Natural killer cell (primary cell): Measurements from ENCODE around the gene PDPN. TPM values are rescaled to one million over a fixed set of nuclear protein-coding genes. Genes with fewer than 3 reads are reported as not detected.

ENCODE experiments used
- ATAC-seq, 3 donors: fragments of 150-1000 bp in 2 of 3; fragments of 200-7000 bp in 1 of 3; cut with Tn5 transposase; 1 replicate in 1 of 3; 2 replicates in 2 of 3; pipeline ENCODE4 v1.10.0; 2021; ENCODE audit warnings: mild to moderate bottlenecking in 2 of 3, moderate library complexity in 2 of 3
- DNase-seq, 2 donors: peaks; one replicate each; pipeline versions ENCODE4 v3.0.0 to v3.0.0-alpha.2; 2013 to 2021; ENCODE audit warnings: mixed read lengths in 1 of 2
- H3K27ac ChIP-seq: one replicate; pipeline ENCODE4 v1.5.1; 2013; ENCODE audit warnings: mild to moderate bottlenecking, low read length
- H3K27me3 ChIP-seq: one replicate; pipeline ENCODE4 v1.6.1; 2013; ENCODE audit warnings: low read length; ENCODE audit not compliant: control insufficient read depth, insufficient read depth
- H3K36me3 ChIP-seq: one replicate; pipeline ENCODE4 v1.6.1; 2013; ENCODE audit warnings: low read length; ENCODE audit not compliant: control insufficient read depth, insufficient read depth
- H3K4me1 ChIP-seq: one replicate; pipeline ENCODE4 v1.6.1; 2013; ENCODE audit warnings: low read length; ENCODE audit not compliant: control insufficient read depth, insufficient read depth
- H3K4me3 ChIP-seq: one replicate; pipeline ENCODE4 v1.5.1; 2013; ENCODE audit warnings: low read length
- H3K9me3 ChIP-seq: one replicate; pipeline ENCODE4 v1.6.1; 2013; ENCODE audit warnings: low read length; ENCODE audit not compliant: control insufficient read depth, insufficient read depth
- H3K27ac Mint-ChIP-seq, 2 donors: one replicate each; pipeline ENCODE4 v1.8.0; 2022; ENCODE audit warnings: mild to moderate bottlenecking in 2 of 2, mixed read lengths in 2 of 2, moderate library complexity in 1 of 2
- H3K27me3 Mint-ChIP-seq, 2 donors: one replicate each; pipeline ENCODE4 v1.8.0; 2022; ENCODE audit warnings: low read depth in 2 of 2, mixed read lengths in 2 of 2
- H3K36me3 Mint-ChIP-seq: one replicate; pipeline ENCODE4 v1.8.0; 2022; ENCODE audit warnings: mixed read lengths
- H3K4me1 Mint-ChIP-seq, 2 donors: one replicate each; pipeline ENCODE4 v1.8.0; 2022; ENCODE audit warnings: mixed read lengths in 2 of 2
- H3K4me3 Mint-ChIP-seq: one replicate; pipeline ENCODE4 v1.8.0; 2022; ENCODE audit warnings: mild to moderate bottlenecking, moderate library complexity, mixed read lengths
- H3K9me3 Mint-ChIP-seq, 2 donors: one replicate each; pipeline ENCODE4 v1.8.0; 2022; ENCODE audit warnings: mixed read lengths in 2 of 2
- WGBS: methylation state at CpG from one replicate; pipeline ENCODE4 v1.1.7; 2013; ENCODE audit warnings: missing lambda C conversion rate; ENCODE audit not compliant: insufficient coverage; 5-methylcytosine and 5-hydroxymethylcytosine counted together
- intact Hi-C: fragments of 100-400 bp; cut with micrococcal nuclease; formaldehyde crosslinking; loops from one replicate; pipeline ENCODE4 v1.14.2; 2022
- total RNA-seq, 4 donors: library from RNA; stranded (reverse); fragments of 120-200 nt in 1 of 4; gene quantifications; one replicate each; pipeline versions ENCODE4 v1.2.3 to v1.2.4, GENCODE V29; 2013 to 2022
- TF ChIP-seq, protein P1 (sequence below): fragments of 200-600 bp; IDR thresholded peaks from one replicate; pipeline ENCODE4 v1.8.0; 2022; ENCODE audit warnings: antibody characterized with exemption

Gene PDPN
- total RNA-seq, 3 donors from 2014 or later (not counting 1 experiment from before 2014, with no cell fraction given), result not detected

DNA sequence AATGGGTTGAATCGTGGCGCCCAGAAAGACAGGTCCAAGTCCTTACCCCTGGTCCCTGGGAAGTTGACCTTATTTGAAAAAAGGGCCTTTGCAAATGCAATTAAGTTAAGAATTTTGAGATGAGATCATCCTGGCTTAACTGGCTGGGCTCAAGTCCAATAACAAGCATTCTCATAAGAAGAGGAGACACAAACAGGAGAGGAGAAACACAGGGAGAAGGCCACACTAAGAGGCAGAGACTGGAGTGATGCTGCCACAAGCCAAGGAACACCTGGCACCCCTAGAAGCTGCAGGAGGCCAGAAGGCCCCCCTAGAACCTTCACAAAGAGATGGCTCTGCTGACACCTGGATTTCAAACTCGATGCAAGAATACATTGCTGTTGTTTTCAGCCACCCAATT is 44.6 kb downstream of the PDPN start:
- ATAC-seq, result no peak
- no peaks in the 10 kb centered on the region for H3K36me3 ChIP-seq
- 75% methylated on average over 3 of the region's 3 CpGs for WGBS
- Mint-ChIP-seq H3K4me1 (no peaks in the 10 kb centered on the region), H3K9me3 (peaks cover 0 to 3% of the 10 kb centered on the region in 2 donors), H3K36me3 (no peaks in the 10 kb centered on the region), H3K27ac (no peak overlapping the region), H3K27me3 (no peaks in the 10 kb centered on the region), H3K4me3 (no peak overlapping the region)
- DNase-seq, result no peak
- no peak overlapping the region for H3K27ac ChIP-seq
- intact Hi-C loops, result no loop called here
- no peaks in the 10 kb centered on the region for H3K9me3 ChIP-seq
- no peaks in the 10 kb centered on the region for H3K4me1 ChIP-seq
- H3K4me3 ChIP-seq, result no peak overlapping the region
- H3K27me3 ChIP-seq, result no peaks in the 10 kb centered on the region
- TF ChIP-seq, protein P1, sequence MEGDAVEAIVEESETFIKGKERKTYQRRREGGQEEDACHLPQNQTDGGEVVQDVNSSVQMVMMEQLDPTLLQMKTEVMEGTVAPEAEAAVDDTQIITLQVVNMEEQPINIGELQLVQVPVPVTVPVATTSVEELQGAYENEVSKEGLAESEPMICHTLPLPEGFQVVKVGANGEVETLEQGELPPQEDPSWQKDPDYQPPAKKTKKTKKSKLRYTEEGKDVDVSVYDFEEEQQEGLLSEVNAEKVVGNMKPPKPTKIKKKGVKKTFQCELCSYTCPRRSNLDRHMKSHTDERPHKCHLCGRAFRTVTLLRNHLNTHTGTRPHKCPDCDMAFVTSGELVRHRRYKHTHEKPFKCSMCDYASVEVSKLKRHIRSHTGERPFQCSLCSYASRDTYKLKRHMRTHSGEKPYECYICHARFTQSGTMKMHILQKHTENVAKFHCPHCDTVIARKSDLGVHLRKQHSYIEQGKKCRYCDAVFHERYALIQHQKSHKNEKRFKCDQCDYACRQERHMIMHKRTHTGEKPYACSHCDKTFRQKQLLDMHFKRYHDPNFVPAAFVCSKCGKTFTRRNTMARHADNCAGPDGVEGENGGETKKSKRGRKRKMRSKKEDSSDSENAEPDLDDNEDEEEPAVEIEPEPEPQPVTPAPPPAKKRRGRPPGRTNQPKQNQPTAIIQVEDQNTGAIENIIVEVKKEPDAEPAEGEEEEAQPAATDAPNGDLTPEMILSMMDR, result no peak

DNA sequence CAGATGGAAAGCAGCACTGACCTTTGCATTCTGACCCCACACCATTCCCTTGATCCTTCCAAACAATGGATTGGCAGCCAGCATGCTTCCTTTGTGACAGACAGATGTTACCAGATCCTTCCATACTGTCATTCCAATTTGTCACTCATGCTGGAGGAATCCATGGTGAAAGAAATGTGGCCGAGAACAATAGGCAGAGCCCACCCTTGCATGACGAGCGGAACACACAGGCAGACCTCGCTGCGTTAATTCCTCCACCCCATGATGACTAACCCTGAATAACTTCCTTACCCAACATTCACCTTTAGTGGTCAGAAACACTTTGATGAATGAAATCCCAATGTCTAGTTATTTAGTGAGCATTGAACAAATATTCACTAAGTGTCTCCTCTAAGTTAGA is 45.1 kb downstream of the PDPN start:
- Histone ChIP-seq H3K4me1 (no peaks in the 10 kb centered on the region), H3K4me3 (no peak overlapping the region), H3K27me3 (no peaks in the 10 kb centered on the region), H3K27ac (no peak overlapping the region), H3K9me3 (no peaks in the 10 kb centered on the region), H3K36me3 (no peaks in the 10 kb centered on the region)
- Mint-ChIP-seq H3K4me3 (no peak overlapping the region), H3K4me1 (no peaks in the 10 kb centered on the region), H3K27me3 (no peaks in the 10 kb centered on the region), H3K36me3 (no peaks in the 10 kb centered on the region), H3K9me3 (peaks cover 0 to 3% of the 10 kb centered on the region in 2 donors), H3K27ac (no peak overlapping the region)
- 87% methylated on average over 5 of the region's 5 CpGs for WGBS
- no peak for ATAC-seq
- no peak for DNase-seq
- intact Hi-C loops, result no loop called here
- TF ChIP-seq, protein P1, result no peak

DNA sequence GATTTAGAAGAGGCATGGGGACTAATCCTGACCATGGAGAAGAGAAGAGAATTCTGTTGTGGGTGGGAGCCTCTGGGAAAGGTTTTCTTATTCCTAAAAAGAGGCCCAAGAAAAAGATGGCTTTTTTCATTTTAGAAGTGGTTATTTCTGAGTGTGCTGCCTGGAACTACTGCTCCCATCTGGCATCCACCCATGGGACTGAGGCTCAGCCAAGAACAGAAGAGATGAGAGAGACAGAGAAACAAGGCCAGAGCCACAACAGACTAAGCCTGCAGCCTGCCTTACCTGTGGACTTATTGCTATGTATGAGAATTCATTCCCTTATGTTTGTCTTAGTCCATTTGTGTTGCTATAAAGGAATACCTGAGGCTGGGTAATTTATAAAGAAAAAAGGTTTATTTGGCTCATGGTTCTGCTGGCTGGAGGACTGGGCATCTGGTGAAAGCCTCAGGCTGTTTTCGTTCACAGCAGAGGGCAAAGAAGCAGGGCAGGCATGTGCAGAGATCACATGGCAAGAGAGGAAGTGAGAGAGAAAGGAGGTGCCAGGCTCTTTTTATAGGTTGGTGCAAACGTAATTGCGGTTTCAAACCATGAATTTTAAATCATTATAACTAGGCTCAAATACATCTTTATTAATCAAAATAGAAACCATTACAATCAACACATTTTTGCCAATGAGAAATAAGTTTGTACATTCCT is 58.8 kb downstream of the PDPN start:
- H3K36me3 Mint-ChIP-seq, result peaks cover 15% of the 10 kb centered on the region
- H3K9me3 Mint-ChIP-seq, result peaks cover 6 to 9% of the 10 kb centered on the region in 2 donors
- 44% methylated on average over 3 of the region's 3 CpGs for WGBS
- Histone ChIP-seq H3K36me3 (no peaks in the 10 kb centered on the region), H3K4me3 (no peak overlapping the region), H3K27ac (peak overlapping the region; percentile 31), H3K27me3 (no peaks in the 10 kb centered on the region), H3K4me1 (peaks cover 3% of the 10 kb centered on the region), H3K9me3 (peaks cover 6% of the 10 kb centered on the region)
- no peak overlapping the region for H3K4me3 Mint-ChIP-seq
- intact Hi-C loops, result no loop called here
- peaks cover 5 to 10% of the 10 kb centered on the region in 2 donors for H3K27me3 Mint-ChIP-seq
- TF ChIP-seq, protein P1, result no peak
- ATAC-seq, result no peak
- DNase-seq, result no peak
- H3K4me1 Mint-ChIP-seq, result no peaks in the 10 kb centered on the region
- no peak overlapping the region for H3K27ac Mint-ChIP-seq

DNA sequence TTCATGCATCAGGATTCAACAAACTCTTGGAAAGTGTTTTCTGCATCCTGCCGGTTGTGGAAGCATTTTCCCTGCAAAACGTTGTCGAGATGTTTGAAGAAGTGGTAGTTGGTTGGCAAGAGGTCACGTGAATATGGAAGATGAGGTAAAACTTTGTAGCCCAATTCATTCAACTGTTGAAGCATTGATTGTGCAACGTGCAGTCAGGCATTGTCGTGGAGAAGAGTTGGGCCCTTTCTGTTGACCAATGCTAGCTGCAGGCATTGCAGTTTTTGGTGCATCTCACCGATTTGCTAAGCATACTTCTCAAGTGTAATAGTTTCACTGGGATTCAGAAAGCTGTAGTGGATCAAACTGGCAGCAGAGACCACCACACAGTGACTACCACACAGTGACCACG is 59.4 kb downstream of the PDPN start:
- H3K9me3 ChIP-seq, result peaks cover 6% of the 10 kb centered on the region
- H3K27me3 ChIP-seq, result no peaks in the 10 kb centered on the region
- H3K27ac Mint-ChIP-seq, result no peak overlapping the region
- peaks cover 10% of the 10 kb centered on the region for H3K36me3 Mint-ChIP-seq
- intact Hi-C loops, result no loop called here
- ATAC-seq (no peak), DNase-seq (no peak)
- TF ChIP-seq, protein P1, result no peak
- WGBS, result 79% methylated on average over 8 of the region's 8 CpGs
- no peaks in the 10 kb centered on the region for H3K4me1 Mint-ChIP-seq
- H3K4me3 Mint-ChIP-seq, result no peak overlapping the region
- H3K9me3 Mint-ChIP-seq, result peaks cover 4 to 9% of the 10 kb centered on the region in 2 donors
- no peaks in the 10 kb centered on the region for H3K36me3 ChIP-seq
- H3K27ac ChIP-seq, result no peak overlapping the region
- peaks cover 3% of the 10 kb centered on the region for H3K4me1 ChIP-seq
- peaks cover 8 to 12% of the 10 kb centered on the region in 2 donors for H3K27me3 Mint-ChIP-seq
- no peak overlapping the region for H3K4me3 ChIP-seq
